Activated CD8-positive, alpha-beta memory T cell treated with anti-CD3 and anti-CD28 coated beads, Interleukin-2, amount 50 U/mL, for 1 hour (primary cell): Measurements from ENCODE around the gene ROPN1.

Experiments used
- DNase-seq: peaks from one replicate; pipeline ENCODE4 v3.0.0-alpha.2; 2020; ENCODE audit errors: extremely low read depth

ROPN1 gene

DNA sequence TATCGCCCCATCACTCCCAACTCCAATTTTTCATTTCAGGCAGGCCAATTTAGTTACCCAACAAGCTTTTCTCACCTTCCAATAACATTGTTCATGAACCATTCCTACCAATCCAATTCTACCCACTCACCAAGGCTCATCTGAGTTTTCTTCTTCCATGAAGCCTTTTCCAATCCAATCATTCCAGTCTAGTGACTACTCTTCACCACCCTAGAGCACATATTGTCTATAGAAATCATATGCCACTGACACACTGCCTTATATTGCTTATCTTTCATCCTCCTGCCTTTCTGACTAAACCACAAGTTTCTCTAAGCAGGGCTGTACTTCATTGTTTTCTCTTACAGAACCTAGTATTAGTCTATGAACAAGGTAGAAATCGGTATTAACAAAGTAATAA is 42.3 kb downstream of the ROPN1 start:
- DNase-seq = no peak

DNA sequence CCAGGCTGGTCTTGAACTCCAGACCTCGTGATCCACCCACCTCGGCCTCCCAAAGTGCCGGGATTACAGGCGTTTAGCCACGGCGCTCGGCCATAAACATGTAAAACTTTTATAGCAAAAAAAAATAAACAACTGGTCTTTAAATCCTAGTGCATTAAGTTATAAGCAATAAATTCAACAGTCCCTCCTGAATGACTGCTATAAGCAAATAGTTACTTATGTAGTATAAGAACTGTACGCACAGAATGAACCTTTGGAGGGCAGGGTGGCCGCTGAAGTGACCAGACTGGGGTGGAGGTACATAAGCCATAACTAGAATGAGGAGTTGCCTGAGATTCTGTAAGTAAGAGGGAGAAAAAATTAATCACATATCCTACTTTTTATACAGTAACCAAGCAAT is 43.5 kb downstream of the ROPN1 start:
- DNase-seq = no peak

DNA sequence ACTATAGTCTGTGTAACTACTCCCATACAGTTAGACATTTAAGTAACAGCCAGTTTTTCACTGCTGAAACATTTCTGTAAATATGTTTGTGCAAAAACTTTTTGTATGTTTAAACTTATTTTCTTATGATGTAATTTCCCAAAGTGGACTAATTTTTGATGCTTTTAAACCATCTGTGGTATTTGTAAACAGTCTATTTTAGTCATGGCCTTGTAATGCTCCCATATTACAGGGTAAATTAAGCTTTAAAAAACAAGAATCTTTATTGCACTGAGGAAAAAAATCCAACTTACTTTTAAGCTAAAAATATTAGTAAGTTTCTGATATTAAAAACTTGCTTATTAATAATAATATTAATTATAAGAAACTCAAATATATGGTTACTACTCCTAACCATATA is 44.4 kb downstream of the ROPN1 start:
- no peak for DNase-seq

DNA sequence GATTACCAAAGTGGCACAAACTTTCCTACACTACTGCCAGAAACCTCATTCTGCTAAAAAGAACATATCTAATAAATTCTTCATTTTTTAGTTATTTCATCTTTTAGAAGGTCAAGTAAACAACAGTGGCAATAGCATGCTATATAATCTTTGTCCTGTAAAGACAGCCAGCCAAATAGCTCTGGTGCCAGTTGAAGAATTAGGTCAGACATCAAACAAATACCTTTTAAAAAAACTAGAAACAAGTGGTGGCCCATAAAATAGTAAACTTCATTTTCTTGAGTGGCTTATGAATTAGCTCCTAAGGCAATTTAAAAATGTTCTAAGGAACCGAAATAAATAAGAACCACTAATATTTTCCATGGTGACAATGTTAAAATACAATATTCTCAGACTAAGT is 50.4 kb downstream of the ROPN1 start:
- DNase-seq = no peak

DNA sequence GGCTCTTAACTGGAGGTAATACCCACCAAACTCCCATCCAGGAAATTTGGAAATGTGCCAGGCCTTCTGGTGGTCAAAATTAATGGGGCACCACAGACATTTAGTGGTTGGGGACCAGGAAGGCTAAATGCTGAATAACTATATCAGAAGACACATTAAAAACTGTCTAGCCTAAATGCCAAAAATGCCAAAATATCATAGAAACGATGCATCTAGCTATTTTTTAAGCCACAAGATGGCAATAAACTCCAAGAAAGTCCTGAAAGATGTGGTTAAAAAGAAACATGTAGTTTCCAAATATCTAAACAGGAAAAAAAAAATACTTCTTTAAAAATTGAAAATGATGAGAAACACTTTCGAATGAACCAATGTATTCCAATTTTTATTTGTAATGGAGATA is 50.8 kb downstream of the ROPN1 start:
- no peak for DNase-seq

DNA sequence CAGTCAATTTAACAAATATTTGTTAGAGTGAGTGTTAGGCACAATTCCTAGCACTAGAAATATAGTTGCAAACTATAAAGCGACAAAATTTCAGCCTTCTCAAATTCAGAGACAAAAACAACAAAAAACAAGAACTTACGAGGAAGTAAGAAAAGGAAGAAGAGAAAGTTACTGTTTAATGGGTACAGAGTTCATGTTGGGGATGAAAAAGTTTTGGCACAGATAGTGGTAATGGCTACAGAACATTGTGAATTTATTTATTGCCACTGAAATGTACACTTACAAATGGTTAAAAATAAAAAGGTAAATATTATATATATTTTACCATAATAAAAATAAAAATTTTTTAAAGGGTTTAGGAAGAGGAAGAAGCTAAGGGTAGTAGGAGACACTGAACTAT is 52.2 kb downstream of the ROPN1 start:
- no peak for DNase-seq

DNA sequence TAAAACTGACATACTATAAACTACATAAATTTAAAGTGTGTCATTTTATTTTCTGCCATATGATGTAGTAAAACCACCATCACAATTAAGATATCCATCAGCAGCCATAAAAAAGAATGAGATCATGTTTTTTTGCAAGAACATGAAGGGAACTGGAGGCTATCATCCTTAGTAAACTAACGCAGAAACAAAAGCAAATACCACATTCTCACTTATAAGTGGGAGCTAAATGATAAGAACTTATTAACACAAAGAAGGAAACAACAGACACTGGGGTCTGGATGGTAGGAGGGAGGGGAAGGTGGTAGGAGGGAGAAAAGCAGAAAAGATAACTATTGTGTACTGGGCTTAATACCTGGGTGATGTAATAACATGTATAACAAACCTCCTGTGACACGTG is 55.5 kb downstream of the ROPN1 start:
- no peak for DNase-seq

DNA sequence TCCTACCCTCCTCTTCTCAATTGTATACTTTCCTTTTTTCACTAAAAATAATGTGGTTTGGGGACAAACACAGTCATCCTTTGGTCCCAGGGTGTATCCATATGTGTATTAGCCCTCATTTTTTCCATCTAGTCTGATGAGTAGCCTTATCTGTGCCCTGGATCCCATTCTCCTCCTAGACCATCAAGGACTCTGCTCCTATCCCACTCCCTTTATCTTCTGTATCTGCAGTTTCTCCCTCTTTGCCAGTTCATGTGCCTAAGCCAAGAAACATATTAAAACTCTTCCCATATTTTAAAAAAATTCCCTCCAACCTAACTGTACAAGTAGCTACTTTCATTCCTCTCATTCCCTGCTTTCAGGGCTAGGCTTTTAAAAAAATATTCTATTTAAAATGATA is 56.1 kb downstream of the ROPN1 start:
- DNase-seq = no peak

DNA sequence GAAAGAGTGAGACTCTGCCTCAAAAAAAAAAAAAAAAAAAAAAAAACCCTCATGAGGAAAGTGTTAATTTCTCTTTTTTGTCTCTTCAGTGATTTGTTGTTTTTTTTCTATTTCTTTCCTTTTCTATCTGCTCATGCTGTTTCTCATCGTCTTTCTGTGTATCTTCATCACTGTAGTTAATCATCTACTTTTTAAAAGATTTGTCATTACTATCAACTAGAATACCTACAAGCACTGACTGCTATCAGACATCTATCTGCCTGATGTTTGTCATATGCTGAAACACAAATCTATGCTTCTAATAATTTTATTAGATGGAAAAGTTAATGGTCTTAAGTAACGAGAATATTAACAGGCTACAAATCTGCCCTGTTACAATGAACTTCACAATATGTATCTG is 57.7 kb downstream of the ROPN1 start:
- no peak for DNase-seq

DNA sequence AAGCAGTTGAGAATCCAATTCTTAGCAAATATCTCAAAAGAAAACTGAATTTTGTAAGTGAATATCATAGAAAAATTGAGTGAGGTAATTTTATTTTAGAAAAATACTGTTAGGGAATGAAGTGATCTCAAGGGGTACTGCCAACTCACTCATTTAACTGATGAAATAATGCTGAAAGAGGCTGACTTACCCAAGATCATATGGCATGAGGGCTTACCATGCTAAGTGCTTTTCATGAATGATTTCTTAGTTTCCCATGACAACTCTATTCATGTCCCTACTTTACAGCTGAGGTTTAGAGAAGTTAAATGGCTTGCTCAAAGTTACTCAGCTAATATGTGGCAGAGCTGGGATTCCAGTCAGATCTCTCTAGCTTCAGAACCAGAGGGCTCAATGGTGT is 61.5 kb downstream of the ROPN1 start:
- no peak for DNase-seq

DNA sequence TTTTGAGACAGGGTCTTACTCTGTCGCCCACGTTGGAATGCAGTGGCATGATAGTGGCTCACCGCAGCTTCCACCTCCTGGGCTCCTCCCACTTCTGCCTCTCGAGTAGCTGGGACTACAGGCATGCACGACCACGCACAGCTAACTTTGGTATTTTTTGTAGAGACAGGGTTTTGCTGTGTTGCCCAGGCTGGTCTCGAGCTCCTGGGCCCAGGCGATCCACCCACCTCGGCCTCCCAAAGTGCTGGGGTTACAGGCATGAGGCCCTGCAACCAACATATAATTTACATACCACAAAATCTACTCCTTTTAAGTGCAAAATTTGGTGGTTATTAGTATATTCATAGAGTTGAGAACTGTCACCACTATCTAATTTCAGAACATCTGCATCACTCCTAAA is 62.6 kb downstream of the ROPN1 start:
- DNase-seq = no peak

DNA sequence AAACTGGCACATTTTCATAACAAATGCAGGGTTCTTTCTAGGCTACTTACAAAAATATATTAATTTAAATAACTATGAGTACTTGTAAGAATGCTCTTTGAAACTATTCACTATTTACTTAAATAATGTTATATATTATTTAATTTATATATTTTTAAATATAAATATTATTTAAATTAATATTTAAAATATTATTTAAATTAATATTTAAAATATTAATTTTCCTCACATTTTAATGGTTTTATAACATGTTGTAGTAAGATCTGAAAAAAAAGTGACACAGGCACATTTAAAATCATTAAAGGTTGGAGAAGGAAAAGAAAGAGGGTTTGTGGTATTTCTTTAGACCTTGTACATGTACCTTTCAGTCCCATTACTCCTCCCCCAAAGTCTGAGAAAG is 65.5 kb downstream of the ROPN1 start:
- DNase-seq = no peak

DNA sequence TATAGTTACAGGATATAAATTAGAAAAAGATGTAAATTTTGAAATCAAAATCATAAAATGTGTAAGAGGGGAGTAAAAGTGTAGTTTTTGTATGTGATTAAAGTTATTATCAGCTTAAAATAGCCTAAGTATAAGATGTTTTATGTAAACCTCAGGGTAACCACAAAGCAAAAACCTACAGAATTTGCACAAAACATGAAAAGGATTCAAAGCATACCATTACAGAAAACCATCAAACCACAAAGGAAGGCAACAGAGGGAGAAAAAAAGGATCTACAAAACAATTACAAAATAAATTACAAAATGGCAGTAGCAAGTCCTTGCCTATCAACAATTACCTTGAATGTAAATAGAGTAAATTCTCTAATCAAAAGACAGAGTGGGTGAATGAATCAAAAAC is 71.1 kb downstream of the ROPN1 start:
- no peak for DNase-seq

DNA sequence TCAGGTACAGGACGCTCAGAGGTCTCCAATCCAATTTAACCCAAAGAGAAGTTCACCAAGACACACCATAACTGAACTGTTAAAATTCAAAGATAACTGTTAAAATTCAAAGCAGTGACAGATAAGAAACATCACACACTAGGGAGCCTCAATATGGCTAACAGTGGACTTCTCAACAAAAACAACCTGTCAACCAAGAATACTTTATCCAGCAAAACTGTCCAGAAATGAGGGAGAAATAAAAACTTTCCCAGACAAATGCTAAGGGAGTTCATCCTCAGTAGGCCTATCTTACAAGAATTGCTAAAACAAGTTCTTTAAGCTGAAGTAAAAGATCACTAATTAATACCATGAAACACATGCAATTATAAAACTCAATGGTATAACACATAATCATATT is 71.5 kb downstream of the ROPN1 start:
- no peak for DNase-seq

DNA sequence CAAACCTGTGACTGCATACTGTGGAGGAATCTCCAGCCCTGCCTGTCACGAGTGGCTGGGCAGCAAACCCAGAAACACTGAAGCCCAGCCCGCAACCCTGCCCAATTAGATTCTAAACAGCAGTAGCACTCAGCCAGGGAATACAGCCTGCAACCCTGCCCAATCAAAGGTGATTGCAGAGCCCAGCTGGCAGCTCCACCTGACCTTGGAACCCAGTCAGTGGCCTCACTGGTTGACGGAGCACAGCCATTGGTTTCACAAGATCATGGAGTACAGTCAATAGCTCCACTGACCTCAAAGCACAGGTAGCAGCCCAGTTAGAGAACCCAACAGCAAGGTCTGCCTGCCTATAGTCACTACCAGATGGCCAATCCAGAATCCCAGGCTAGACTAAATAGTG is 72.6 kb downstream of the ROPN1 start:
- DNase-seq = no peak
